Measurements from ENCODE around the gene SPRR1B.
"Not testable (repeated sequence)": the region's sequence is repeated elsewhere in the genome, so short reads cannot be mapped to it uniquely, and the experiment has no call there.

Gene SPRR1B

GRCh38 chr1:153035211-153035610, 4.2 kb downstream of the SPRR1B start:
- DNase-seq (ENCODE audit: low read depth in 1 of 2, low spot score in 1 of 2), result no peak

- no peak for DNase-seq (ENCODE audit: low read depth in 1 of 2, low spot score in 1 of 2)
Measured at GRCh38 chr1:153040950-153041631, 10.1 kb downstream of the SPRR1B start, which contains the start of gene SPRR2D. TSS of gene SPRR2D (minus strand) at chr1:153041120. CDS start at chr1:153040346, 774 bp downstream.

- no peak for DNase-seq (ENCODE audit: low read depth in 1 of 2, low spot score in 1 of 2)
Measured at GRCh38 chr1:153049211-153049610, 18.2 kb downstream of the SPRR1B start.

- not testable (repeated sequence) for DNase-seq (ENCODE audit: low read depth in 1 of 2, low spot score in 1 of 2)
Measured at GRCh38 chr1:153056111-153056510, 25.1 kb downstream of the SPRR1B start.

- DNase-seq (ENCODE audit: low read depth in 1 of 2, low spot score in 1 of 2), result no peak
Measured at GRCh38 chr1:153057375-153057774, 26.4 kb downstream of the SPRR1B start, which contains the start of gene SPRR2A. TSS of gene SPRR2A (minus strand) at chr1:153057512. CDS start at chr1:153056735, 777 bp downstream.

GRCh38 chr1:153058154-153058553, 27.2 kb downstream of the SPRR1B start:
- DNase-seq (ENCODE audit: low read depth in 1 of 2, low spot score in 1 of 2), result no peak

- DNase-seq (ENCODE audit: low read depth in 1 of 2, low spot score in 1 of 2), result no peak
Measured at GRCh38 chr1:153058826-153059784, 28.1 kb downstream of the SPRR1B start.

GRCh38 chr1:153070243-153070642, 39.2 kb downstream of the SPRR1B start:
- no peak for DNase-seq (ENCODE audit: low read depth in 1 of 2, low spot score in 1 of 2)

GRCh38 chr1:153071511-153071910, 40.5 kb downstream of the SPRR1B start, which contains the start of gene SPRR2B:
TSS of gene SPRR2B (minus strand) at chr1:153071611. CDS start at chr1:153070839, 772 bp downstream.
- DNase-seq (ENCODE audit: low read depth in 1 of 2, low spot score in 1 of 2), result no peak

GRCh38 chr1:153072806-153073726, 42.1 kb downstream of the SPRR1B start:
- DNase-seq (ENCODE audit: low read depth in 1 of 2, low spot score in 1 of 2), result no peak

GRCh38 chr1:153081736-153082135, 50.7 kb downstream of the SPRR1B start:
- DNase-seq (ENCODE audit: low read depth in 1 of 2, low spot score in 1 of 2), result no peak
